GM19438 (cell line): ENCODE data around the gene DGCR8.

Source experiments
- ATAC-seq: cut with Tn5 transposase; IDR thresholded peaks from one replicate; pipeline ENCODE4 v1.9.1; 2021; ENCODE audit warnings: low read depth; ENCODE audit not compliant: unreplicated experiment

DGCR8 gene

DNA sequence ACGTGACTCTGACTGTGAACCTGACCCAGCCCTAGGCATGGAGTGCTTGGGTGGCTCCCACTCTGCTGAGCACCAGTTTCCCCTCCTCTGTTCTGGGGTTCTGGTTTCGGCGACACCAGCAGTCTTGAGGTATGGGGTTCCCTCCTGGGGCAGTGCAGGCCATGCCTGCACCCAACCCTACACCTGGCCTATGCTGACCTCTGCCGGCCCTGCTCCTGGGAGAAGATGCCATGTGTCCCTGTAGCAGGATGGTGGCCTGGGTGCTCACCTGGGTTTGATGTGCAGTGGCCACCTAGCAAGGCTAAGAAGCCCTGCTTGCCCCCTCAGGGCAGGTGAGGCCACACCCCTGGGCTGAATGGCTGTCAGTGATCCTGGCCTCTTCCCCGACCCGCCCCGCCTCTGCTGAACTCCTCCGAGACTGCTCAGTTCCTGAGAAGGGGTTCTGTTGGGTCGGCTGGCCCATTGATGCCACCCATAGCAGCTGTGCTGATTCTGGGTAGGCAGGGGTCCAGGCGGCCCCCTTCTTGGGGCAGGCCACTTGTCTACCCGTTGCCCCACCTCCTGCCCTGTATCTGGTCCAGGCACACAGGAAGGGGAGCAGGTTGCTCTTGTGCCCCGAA lies 54.0 kb downstream of the DGCR8 start:
- no peak for ATAC-seq

DNA sequence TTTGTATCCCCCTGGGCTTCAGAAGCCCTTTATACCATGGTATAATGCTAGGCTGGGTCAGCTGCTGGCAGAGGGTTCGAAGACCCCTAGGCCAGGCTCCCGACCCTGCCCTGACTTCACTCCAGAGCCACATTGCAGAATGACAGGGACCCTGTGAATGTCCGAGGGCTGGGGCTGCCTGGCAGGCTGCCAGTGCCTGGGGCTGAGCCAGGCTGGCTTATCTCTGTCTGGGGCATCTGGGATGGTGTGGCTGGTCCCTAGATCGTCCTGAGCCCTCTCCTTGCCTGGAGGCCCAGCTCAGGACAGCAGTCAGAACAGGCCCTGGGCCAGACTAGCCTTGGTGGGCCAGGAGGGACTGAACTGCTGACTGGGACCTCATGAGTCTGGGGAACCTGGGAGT lies 55.2 kb downstream of the DGCR8 start:
- no peak for ATAC-seq

DNA sequence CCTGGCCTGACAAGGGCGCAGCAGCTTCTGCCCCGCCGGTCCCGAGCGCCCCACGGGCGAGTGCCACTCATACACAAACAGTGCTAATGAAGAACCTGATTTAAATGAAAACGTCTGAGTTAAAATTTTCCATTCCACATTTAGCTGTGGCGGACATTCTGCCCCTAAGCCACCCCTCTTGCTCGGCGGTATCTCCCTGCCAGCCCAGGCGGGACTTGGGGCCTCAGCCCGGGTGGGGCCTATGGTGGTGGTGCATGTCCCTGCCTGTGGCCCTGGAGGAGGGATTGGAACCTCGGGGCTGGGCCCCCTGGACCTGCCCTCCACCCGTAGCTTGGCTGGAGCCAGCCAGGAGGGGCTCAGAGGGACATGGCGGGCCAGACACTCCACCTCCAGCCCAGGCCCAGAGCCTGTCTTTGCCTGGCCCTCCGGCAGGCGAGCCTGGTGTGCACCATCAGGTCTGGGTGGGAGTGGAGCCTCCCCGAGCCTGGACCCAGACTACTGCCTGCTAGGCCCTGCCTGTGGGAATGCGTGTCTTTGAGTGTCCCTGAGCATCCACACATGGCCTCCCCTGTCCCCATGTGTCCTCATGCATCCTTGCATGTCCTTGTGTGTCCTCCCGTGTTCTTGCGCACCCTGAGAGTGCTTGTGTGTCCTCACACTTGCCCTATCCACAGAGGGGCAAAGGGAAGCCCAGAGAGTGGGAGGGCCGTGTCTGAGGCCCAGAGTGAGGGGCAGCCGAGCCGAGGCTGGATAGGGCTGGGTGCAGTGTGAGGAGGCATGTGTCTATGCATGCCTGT lies 56.0 kb downstream of the DGCR8 start:
- no peak for ATAC-seq

DNA sequence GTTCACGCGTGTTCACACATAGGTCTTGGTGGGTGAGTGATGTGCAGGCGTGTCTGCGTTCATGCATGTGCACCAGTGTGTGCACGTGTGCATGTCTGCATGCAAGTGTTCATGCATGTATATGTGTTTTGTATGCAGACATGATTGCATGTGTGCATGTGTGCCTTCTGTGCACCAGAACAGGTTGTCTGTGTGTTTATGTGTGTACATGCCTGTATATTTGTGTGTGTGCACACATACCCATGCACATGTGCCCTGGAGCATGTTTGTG lies 56.5 kb downstream of the DGCR8 start:
- ATAC-seq, result no peak

DNA sequence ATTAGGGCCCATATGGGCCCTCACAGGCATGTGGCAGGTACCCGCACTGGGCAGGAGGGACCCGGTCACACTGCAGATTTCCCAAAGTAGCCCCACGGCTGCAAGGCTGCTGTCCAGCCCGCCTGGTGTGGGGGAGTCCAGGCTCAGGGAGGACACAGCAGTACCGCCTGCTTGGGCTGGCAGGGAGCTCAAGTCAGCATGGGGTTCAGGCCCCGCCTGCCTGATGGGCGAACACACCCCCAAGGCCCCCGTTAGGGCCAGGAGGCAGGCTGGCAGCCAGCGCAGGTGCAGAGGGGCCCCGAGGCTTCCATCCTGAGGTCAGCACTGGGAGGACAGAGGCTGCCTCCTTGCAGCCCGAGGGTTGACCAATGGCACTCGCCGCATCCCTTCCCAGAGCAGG lies 57.1 kb downstream of the DGCR8 start:
- no peak for ATAC-seq

DNA sequence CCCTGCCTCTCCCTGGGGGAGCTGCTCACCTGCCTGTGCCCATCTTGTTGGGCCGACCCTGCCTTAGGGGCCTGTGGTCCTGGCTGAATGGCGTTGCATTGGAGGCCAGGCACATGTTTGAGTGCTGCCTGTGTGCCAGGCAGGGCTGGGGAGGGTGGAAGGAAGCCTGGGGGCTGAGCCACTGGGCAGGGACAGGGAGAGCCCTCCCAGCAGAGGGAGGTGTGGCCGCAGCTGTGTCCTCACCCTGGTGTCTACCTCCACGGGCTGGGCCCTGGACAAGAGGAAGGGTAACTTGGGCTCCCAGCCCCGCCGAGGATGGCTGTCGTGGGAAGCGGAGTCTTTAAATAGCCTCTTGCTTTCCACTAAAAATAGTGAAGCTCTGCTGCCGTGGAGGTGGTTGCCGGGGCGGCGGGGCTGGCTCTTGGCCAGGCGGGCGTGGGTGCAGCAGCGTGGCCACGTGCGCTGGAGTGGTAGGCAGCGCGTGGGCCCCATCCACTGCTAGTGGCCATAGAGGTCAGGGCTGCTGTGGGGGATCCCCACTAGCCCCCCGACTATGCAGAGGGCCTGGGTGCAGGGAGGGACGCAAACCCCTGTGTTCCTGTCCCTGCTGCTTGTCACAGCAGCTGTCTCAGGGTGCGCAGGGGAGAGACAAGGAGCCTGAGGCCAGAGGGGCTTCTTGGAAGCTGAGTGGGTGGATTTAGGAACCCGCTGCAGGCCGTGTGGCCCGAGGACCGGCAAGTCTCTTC lies 57.8 kb downstream of the DGCR8 start:
- no peak for ATAC-seq

DNA sequence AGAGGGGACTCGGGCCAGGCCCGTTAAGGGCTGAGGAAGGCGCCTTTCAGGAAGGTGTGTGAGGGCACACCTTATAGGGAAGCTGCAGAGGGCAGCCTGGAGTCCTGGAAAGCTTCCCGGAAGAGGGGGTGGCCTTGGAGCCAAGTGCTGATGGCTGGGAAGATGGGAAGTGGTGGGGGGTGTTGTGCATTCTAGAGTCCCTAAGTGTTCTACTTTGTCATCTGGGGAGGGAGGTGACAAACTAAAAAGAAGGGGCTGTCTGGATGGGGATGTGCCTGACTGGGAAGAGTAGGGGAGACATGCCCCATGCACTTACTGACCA lies 58.3 kb downstream of the DGCR8 start:
- ATAC-seq, result no peak

DNA sequence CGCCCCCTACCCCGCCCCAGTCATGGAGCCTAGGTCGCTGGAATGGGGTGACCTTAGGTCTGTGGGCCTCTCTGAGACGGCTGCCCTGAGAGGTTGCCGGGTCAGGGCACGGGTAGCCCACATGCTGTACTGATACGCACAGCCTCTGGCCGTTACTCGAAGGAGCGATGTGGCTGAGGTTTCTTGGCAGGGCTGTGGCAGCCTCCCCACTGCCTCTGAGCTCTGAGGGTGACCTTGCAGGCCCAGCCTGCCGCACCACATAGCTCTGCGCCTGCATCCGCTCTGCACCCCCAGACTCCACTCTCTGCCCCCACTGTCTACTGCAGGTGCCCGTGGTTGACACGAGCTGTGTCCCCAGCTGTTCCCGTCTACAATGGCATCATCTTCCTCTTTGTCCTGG lies 58.8 kb downstream of the DGCR8 start:
- no peak for ATAC-seq

DNA sequence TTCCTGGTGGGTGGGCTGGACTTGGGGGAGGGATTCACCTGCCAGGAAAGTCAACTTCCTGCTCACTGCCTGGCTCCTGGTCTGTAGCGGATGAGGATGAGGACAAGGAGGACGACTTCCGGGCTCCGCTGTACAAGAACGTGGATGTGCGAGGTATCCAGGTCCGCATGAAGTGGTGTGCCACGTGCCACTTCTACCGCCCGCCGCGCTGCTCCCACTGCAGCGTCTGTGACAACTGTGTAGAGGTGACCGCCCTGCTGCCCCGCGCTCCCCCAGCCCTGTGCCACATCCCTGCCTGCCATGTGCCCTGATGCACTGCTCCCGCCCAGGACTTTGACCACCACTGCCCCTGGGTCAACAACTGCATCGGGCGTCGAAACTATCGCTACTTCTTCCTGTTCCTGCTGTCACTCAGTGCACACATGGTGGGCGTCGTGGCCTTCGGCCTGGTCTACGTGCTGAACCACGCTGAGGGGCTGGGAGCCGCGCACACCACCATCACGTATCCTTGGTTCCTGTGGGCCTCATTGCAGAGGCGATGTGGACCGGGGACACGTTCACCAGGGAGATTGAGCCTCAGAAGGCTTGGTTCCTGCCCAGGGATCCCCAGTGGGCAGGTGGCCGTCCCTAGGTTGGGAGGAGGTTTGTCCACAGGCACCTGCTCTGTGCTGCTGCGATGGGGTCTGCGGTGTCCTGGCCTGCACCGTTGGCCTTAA lies 59.5 kb downstream of the DGCR8 start:
- ATAC-seq, result no peak

DNA sequence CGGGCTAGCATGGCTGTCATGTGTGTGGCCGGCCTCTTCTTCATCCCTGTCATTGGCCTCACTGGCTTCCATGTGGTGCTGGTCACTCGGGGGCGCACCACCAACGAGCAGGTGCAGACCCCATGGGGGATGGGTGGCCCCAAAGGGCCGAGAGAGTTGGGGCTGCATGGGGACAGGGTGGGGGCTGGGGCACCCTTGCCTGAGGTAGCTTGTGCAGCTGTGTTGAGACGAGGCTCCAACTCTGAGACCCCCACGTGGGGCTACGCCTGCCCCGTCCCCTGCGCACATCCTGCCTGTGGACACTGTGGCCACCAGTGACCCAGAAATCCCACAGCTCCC lies 60.0 kb downstream of the DGCR8 start:
- ATAC-seq, result no peak

DNA sequence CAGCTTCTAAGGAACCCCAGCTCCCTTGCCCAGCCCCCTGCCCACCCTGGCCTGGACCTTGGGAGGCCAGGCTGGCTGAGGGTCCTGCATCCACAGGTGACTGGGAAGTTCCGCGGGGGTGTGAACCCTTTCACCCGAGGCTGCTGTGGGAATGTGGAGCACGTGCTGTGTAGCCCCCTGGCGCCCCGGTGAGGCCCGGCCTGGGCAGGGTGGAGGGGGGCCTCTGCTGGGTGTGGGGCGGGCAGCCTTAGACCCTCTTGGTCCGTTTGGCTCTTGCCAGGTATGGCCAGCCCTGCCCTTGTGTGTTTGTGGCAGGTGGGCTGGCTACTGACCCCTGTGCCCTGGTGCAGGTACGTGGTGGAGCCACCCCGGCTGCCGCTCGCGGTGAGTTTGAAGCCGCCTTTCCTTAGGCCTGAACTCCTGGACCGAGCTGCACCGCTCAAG lies 60.5 kb downstream of the DGCR8 start:
- ATAC-seq, result no peak

DNA sequence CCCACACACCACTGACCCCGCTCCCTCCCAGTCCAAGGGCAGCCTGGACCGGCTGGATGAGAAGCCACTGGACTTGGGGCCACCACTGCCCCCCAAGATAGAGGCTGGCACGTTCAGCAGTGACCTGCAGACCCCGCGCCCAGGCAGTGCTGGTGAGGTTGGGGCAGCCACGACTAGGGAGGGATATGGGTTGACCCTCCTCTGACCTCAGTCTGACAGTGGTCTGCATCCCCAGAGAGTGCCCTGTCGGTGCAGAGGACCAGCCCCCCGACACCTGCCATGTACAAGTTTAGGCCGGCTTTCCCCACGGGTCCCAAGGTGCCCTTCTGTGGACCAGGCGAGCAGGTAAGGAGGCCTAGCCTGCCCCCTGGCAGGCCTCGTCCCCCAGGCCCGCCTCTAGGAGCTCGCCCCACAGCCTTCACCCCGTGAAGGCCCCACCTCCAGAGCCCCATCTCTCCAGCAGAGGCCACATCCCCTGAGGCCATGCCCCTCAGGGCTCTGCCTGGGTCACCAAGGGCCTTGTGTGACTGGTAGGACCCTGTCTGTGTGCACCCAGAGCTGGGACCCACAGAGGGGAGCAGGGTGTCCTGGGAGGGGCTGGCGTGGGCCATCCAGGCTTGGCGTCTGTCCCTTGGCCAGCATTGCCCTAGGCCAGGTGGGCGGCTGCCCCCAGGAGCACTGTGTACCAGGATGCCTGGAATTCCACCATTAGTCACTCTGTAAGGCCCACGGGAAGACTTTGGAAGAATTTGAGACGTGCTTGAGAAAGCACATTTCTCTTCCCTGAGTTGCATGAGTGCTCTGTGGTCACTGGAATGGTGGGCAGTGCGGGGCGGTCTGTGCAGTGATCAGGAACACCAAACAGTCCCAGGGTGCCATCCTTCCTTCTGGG lies 61.4 kb downstream of the DGCR8 start:
- no peak for ATAC-seq

DNA sequence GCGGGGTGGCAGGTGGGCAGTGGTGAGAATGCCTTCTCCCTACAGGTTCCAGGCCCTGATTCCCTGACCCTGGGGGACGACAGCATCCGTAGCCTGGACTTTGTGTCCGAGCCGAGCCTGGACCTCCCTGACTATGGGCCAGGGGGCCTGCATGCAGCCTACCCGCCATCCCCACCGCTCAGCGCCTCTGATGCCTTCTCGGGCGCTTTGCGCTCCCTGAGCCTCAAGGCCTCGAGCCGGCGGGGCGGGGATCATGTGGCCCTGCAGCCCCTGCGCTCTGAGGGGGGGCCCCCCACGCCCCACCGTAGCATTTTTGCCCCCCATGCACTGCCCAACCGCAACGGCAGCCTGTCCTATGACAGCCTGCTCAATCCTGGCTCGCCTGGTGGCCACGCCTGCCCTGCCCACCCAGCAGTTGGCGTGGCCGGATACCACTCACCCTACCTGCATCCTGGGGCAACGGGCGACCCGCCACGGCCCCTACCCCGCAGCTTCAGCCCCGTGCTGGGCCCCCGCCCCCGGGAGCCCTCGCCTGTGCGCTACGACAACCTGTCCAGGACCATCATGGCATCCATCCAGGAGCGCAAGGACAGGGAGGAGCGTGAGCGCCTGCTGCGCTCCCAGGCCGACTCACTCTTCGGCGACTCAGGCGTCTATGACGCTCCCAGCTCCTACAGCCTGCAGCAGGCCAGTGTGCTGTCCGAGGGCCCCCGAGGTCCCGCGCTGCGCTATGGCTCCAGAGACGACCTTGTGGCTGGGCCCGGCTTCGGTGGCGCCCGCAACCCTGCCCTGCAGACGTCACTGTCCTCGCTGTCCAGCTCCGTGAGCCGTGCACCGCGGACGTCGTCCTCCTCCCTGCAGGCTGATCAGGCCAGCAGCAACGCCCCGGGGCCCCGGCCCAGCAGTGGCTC lies 62.9 kb downstream of the DGCR8 start:
- no peak for ATAC-seq

DNA sequence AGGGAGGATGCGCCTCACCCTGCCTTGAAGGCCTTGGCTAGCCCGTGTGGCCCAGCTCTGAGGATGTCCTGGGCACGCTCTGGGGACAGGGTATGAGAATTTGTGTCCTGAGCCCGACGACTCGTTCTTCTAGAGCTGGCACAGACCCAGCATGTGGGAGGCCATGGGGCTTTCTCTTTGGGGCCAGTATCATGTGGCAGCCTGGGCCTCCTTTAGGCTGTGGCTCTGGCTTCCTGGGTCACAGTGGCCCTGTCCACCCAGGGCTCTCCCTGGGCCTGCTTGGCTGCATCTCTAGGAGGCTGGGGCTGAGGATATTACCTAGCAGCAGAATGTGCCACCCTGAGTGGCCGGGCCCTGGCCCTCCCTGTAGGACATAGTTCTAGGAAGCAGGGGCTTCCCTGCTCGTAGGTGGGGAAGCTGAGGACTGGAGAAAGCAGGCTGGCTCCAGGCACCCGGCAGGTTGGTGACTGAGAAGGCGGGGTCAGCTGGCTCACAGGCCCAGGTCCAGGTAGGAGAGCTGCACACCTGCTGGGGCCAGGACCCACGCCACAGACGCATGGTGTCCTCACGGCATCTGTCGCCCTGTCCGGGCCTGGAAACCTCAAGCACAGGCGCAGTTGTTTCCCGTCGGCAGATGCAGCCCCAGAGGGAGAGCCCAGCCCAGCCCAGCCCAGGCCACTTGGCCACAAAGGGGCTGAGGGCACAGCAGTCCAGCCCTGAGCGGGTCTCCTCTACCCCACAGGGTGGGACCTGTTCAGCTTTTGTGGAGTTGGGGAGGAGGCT lies 64.0 kb downstream of the DGCR8 start:
- ATAC-seq, result no peak

DNA sequence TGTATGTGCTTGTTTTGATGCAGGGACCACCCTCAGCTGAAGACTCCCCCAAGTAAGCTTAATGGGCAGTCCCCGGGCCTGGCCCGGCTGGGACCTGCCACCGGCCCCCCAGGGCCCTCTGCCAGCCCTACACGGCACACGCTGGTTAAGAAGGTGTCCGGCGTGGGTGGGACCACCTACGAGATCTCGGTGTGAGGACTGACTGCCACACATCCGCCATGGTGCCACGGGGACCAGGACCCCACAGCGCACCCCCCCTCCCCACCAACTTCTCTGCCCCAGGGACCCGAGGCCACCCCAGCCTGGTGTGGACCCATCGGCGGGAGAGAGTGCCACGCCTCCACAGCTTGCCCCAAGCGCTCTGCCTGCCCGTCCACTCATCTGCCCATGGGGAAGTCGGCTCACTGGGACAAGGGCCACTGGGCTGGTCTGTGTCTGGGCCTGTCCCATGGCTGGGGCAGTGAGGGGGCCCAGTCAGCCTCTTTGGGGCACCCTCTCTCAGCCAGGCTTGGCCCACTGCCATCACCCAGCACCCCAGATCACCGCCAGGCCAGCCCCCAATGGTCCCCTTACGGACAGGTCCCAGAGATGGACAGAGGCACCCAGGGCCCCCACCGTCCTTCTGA lies 65.3 kb downstream of the DGCR8 start:
- ATAC-seq, result no peak

DNA sequence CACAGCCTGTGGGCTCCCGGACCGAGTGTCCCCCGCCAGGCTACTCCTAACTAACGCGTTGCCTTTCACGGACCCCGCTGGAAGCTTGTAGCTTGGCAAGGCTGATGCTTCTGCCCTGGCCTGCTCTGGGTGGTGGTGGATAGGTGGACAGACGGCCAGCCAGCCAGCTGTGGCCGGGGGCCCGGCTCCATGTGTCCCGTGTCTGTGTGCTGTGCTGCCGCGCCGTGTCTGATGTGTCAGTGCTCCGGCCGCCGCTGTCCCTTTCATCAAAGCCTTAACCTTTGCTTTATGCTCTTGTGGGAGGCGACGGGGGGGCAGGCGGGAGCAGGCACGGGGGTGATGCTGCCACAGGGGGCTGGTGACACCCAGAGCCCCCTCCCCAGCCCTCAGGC lies 65.8 kb downstream of the DGCR8 start:
- ATAC-seq, result no peak

DNA sequence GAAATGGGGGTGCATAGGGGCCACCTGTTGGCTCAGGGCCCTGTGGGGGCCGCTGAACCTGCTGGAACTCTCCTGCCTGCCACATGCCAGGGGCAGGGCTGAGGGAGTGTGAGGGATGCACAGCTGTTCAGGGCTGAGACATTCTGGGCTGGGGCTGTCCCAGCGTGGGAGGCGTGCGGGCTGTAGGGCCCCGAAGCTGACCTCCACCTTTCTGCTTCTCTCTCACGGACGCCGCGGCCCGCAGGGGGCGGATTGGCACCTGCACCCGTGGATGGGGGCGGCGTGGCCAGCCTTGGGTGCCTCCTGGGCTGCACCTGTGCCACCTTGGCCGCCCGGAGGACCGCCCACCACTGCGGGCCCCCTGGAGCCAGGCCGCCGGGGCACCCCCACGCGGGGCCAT lies 66.7 kb downstream of the DGCR8 start:
- no peak for ATAC-seq

DNA sequence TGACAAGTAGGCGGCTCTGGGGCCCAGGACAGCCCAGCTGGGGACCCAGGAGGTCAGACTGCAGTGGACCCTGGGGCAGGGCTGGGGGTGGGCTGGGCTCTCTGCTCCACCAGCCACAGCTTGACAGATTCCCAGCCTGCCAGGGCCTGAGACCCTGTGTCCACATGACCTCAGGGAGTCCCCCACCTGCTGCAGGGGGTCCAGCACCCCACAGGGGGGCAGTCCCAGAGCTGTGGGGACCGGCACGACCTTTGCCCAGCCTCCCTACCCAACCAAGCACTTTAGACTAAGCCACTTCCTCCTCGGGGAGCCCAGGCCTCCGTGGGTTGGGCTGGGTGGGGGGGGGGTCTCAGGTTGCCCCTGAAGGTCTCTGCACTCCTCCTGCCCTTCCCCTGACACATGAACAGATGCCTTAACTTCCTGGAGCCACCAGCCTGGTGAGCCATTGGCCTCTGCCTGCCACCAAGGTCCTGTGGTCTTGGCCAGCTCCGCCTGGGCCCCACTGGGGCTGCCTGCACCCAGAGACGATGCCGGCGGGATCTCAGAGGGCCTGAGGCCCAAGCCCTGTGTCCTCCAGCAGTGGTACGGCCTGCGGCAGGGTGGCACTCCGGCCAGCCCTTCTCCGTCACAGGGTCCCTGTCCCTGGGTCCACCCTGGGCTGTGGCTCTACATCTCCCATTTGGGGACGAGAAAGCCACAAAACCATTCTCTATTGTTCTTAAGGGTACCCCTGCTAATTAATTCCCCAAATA lies 67.4 kb downstream of the DGCR8 start:
- ATAC-seq, result no peak
